GF-D8 (cell line): ENCODE data around the gene KLF3.
A peak's percentile ranks its signal among the peaks of the same experiment; 100 is the strongest.

Experiments used
- DNase-seq: peaks from one replicate; lab custom pipeline; 2025; lab: John Stamatoyannopoulos, UW

KLF3 gene

DNA sequence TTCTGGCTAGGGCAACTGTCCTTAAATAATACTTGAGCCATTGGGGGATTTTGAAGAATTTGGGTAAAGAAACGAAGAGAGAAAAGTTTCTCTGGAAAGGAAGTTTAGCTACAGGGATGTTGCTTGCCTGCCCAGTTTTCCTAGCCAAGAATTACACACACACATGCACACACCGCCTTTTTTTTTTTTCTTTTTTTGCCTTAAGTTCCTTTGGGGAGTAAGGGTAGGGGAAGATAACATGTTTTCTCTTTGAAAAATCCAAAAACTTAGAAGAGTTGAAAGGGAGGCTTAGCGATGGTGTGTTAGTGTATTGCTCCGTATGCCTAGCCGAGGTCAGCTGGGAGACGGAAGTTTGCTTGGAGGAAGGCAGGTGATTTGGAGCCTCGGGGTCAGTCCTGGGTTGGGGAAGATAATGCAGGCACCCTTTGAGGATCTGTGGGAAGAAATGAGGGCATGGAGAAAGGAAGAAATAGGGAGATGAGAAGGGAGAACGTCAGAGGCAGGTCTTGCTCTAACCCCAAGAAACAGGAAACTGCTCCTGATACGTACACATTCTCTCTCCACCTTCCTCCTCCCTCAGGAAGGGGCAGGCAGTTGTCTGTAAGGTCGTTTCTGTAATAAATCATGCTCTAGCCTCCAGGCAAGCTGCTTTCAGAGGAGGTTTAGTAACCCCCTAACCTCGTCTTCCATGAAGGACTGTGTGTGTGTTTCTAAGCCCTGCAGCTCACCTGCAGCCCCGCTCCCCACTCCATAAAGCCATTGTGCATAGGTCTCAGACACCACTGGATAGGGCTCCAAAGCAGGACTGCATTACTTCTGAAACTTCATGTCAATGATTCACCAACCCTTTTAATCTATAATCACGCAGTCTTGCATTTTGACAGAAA lies 10.5 kb downstream of the KLF3 start:
- DNase-seq, result no peak

DNA sequence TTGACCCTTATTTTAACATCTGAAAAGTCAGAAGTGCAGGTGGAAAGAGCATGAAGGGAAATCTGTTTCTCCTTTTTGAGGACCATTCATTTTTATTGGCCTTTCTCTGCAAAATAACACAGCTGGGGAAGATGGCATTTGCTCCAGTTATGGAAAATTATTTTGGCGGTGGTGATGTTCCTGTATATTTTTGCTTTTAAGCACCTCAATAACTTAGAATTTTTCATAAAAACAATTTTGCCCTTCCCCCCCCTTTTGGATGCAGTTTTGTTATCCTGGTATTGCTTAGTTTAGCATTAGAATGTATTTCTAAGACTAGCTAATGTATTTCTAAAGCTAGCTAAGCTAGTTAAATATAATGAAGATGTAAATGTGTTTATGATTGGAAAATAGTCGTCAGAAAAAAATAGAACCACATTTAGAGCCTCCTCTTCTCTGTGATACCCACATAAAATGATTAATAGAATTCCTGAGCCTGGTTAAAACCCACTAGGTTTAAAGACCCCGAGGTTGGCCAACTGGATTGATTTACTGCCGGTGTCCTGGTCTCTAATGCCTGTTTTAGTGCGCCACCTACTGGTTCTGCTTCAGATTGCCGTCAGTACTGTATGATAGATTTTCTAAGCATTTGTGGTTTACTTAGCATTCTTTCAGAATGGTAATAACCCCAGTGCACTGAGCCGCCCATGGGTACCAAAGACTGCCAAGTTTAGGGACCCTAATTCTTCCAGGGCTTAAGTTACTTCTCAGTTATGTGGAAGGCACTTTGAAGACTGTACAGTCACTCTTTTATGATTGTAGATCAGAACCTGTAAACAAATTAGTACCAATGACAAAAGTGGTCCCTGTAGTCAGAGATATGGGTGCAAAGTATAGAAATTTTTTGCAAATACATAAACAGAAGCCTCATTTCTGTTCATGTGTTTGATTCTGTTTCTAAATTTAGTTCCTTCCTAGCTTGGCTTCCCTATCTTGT lies 11.4 kb downstream of the KLF3 start:
- peak; percentile 34 for DNase-seq

DNA sequence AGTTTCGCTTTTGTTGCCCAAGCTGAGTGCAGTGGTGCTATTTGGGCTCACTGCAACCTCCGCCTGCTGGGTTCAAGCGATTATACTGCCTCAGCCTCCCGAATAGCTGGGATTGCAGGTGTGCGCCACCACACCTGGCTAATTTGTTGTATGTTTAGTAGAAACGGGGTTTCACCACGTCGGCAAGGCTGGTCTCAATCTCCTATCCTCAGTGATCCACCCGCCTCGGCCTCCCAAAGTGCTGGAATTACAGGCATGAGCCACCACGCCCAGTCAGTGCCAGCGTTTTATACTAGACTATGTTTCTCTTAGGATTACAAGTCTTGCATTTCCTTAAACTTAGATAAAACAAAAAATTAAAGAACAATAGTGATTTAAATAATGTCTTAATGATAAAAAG lies 13.0 kb downstream of the KLF3 start:
- no peak for DNase-seq

DNA sequence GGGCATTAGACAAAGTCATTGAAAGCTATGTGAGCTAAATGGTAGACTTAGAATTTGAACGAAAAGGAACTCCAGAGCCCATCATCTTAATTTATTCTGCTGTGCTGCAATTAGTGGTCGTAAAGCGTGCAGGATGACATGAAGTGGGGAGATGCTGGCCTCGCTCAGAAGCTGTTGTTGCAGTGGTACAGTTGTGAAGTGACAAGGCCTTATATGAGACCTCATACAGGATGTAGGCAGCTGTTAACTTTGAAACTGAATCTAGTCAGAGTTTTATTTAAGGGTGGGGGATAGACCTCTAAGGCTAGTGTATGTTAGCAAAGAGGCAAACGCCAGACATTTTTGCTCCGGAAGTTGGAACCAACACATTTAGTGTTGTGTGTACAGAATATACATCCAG lies 13.4 kb downstream of the KLF3 start:
- no peak for DNase-seq

DNA sequence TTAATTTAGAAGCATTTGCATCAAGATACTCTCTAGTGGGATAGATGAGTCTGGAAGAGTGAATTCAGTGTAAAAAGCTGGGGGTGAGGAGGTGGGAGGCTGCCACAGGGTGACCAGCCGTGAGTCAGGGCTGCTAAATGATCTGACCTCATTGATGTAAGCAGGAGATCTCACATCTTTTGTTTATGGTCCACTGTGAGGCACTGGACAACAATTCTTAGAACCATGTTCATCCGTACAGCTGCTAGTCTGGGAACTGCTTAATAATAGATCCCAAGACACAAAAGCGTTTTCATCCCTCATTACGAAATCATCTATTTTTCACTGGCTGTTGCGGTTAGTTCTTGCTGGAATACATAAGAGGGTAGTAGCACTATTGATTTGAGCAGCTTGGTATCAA lies 14.1 kb downstream of the KLF3 start:
- DNase-seq, result no peak

DNA sequence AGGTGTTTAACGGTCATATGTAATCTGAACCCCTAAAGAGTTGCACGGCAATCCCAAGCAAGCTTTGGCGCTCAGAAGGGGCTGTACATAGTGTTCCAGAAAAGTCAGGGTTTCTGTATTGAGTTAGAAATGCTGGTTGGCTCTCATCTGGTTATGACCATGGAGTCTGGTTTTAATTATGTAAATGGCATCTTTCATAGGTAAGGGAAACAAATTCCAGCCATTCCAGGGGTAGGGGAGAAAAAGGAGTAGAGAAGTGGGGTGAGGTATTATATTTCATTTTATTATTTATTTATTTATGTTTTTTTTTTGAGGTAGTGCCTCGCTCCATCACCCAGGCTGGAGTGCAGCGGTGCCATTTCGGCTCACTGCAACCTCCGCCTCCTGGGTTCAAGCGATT lies 15.9 kb downstream of the KLF3 start:
- no peak for DNase-seq

DNA sequence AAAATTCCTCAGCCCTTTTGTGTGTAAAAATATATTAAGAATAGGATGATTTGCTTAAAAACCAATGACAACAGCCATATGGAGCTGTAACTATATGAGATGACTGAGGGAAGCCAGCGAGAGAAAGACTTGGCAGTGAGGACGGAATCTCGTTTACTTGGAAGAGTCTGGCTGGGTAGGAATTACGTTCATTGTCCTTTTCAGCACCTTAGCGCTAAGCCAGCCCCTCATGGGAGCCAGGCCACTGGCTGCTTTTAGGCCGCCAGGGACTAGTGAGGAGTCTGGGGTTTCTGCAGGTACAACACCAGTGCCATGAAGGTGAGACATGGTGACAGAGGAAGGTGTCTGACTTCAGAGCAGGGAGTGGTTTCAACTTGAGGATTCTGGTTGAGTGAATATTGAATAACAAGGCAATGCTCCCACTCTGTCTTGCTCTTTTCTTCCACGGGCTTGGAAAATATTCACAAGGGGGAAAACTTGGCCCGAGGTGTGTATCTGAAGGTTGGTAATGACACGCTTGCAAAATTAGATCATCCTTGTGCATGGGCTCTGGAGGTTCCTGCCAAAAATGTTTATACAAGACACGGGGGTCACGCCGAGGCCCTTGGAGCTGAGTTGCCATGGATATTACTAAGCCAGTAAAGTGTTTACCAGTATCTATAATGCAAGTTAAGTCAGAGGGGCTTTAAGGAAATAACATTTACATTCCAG lies 17.4 kb downstream of the KLF3 start:
- no peak for DNase-seq

DNA sequence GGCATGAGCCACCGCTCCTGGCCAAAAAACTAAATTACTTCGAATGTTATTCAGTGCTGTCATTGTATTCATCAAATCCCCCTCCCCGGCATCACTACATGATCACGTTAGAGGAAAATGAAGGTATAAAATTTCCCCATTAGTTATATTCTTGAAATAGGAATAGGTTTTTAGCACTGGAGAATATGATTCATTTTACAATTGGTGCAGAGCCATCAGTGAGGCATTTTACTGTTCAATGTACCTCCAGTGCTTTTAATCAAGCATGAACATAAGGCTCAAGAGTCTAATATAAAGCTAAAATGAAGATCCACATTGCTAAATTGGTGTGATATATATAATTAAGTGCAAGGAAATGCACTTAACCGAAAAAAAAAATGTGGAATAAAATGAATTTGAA lies 18.3 kb downstream of the KLF3 start:
- DNase-seq, result no peak

DNA sequence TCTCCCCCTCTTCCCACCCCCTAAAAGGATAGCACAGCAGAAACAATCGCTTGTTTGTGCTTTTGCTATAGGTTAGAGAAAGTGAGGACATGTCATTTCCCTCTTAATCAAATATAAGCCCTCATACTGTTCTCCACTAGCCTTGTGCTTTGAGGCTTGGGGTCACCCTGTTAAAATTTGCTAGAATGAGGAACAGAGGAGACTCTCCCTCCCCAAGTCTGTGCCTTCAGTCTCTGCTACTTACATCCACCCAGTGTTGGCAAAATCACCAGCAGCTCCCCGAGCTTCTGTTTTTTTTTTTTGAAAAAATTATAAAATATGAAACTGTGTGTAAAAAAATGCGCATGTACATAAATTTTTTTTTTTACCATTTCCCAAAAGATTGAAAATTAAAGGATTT lies 19.3 kb downstream of the KLF3 start:
- no peak for DNase-seq

DNA sequence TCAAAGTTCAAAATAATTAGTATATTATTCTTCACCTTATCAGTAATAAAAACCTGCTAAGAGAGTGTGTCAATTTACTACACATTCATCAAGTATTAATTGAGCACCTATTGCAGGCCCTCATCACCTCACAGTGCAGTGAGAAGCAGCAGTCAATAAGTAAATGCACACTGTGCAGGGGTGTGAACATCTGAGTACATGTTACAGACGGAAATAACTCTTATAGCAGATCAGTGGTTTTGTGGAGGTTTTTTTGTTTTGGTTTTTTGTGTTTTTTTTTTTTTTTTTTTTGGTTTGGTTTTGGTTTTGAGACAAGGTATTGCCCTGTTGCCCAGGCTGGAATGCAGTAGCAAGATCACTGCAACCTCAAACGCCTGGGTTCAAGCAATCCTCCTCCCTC lies 20.3 kb downstream of the KLF3 start:
- DNase-seq, result no peak

DNA sequence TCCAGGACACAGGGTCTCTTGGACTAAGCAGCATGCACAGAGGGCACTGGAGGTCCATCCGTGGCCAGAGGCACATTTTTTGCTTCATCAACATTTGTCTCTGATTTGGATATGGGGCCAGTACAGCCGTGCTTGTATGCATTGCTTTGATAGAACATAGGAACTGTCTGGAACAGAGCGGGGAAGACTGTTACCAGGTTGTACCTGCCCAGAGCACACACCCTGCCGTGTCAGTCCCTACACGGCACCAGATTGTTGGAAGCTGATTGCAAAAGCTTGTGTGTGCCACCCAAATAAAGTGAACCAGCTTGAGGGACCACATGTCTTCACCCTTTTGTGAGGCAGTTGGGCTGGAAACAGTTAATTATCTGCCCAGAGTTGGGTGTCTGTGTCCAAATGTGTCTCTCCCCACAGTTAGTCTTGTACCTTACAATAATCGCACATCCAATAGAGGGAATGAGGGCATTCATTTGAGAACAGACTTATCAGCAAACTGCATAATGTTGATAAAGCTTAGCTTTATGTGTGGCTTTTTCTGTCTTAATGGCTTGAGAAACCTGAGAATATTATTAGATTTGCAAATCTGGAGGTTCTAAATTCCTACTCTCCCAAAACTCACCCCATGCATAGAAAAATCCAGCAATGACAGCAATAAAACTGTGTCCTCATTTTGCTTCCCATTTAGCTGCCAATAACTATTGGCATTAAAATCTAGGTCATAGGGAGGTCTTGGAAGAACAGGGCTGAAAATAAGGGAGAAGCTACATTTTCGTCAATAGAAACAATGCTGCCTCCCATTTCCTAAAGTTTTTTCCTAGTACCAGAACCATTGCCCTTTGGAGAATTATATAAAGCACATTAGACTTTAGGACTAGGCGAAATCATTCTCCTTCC lies 21.2 kb downstream of the KLF3 start:
- DNase-seq, result no peak

DNA sequence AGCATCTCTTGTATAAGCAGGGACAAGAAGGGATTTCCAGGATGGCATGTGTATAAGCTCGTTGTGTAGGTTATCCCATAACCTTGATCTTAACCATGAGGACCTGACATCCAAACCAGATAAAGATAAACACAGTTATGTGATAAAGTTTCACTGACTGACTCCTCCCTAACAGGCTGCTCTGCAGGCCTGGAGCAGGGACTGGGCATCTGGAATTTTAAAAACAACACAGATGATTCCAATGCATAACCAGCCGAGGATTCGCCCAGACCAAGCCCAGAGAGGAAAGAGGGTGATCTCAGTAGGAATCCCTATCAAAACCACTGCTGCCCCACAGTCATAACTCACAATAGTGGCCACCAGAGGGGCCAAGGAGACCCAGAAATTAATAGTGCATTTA lies 22.7 kb downstream of the KLF3 start:
- DNase-seq, result no peak

DNA sequence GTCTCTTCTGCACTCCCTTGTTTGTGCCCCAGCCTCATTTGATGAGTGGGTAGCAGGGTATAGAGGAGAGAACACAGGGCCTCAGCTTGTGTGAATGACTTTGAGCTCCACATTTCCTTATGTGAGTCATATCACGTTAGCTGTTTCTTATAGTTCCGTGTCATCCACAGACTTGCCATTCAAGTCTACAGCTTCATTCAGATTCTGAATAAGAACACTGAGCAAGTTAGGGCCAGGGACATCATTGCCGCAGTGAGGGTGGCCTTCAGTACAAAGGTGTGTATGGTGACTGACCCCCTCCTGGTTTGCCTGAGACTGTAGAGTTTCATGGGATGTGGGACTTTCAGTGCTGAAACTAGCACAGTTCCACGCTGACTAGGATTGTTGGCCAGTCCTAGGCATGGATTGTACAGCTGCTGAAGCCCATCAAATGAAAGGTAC lies 23.6 kb downstream of the KLF3 start:
- DNase-seq, result no peak

DNA sequence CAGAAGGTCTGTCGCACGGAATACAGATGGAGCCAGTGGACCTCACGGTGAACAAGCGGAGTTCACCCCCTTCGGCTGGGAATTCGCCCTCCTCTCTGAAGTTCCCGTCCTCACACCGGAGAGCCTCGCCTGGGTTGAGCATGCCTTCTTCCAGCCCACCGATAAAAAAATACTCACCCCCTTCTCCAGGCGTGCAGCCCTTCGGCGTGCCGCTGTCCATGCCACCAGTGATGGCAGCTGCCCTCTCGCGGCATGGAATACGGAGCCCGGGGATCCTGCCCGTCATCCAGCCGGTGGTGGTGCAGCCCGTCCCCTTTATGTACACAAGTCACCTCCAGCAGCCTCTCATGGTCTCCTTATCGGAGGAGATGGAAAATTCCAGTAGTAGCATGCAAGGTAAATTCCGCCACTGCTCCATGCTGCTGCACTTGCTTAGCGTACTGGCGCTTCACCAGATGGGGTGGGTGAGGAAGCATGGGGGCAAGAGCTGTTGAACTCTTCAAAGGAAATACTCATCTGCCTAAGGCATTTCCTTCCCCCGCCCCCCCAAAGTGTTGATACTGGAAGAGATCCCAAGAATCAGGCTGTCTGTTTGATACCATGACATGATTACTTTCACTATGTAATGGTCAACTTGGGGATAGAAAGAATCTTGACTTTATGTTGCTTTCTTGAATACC lies 24.8 kb downstream of the KLF3 start:
- DNase-seq, result no peak

DNA sequence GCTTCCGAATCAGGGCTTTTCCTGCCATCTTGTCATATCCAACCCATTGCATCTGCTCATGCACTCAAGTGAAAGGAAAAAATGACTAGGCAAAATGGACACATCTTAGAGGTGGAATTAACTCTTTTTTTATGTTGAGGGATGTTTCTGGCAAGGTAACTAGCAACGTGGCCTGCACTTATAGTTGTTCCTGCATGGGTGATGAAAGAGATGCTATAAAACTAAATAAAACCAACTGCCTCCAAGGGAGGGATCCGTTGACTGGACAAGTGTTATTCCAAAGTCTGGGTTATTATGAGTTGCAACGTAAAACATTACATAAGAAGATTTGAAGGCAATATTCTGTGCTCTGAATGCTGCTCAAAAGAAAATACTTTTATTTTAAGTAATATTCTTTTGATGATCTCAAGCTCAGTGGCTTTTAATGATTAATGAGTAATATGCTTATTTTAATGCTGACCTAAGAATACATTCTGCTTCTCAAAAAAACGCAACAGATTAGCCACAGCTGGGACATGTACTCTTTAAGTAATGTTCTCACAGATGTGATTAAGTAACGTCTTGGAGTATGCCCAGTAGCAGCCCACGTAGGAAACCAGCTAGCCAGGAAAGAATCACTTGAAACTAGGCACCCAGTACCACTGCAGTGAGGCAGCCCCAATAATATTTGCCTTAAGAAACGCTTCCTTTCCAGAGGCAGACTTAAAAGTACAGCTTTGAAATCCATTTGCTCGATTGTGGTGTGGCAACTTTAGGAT lies 27.4 kb downstream of the KLF3 start:
- no peak for DNase-seq

DNA sequence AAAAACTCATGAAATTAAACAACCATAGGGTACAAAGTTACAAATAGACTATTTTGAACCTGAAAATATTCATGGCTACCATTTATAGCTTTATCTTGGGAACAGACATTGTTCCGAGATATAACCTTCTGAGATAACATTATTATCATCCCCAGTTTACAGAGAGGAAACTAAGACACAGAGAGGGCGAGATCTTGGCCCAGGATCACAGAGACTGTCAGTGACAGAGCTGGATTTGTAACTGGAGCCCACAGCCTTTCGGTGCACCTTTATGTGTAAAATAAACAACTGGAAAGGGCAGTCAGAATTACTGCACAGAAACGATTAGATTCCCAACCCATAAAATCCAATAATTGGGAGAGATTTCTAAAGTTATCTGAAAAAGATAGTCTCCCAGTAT lies 28.4 kb downstream of the KLF3 start:
- no peak for DNase-seq

DNA sequence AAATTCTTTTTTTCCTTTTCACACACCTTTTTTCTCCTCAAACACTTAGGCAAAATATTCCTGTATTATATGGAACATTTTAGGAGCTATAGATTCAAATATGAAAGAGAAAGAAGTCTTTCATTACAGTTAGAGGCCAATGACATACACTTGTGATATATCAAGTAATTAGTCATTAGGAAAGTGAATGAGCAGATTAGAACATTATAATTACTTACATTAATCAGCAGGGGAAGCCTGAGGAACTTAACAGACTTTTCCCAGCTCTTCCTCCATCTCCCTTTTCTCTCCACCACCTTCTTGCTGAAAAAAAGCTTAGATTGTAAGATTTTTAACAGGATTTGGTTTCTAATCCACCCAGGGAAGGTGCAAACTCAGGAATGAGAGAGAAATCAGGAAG lies 29.6 kb downstream of the KLF3 start:
- DNase-seq, result no peak

DNA sequence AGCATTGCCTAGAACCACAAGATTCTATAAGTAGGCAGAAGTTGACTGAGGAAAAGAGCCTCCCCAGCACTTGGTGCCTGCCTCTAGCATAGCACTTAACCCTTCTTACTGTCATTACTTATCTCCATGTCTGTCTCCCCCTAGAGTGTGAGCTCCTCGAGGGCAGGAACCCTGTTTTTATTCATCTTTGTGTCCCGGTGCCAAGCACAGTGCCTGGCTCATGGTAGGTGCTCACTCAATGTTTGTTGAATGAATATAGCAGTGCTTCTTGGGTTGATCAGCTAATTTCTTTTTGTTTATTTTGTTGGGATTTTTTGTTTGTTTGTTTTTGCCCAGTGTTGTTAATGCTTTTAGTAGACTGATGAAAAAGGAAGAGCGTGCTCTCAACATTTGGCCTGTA lies 30.3 kb downstream of the KLF3 start:
- DNase-seq, result no peak

DNA sequence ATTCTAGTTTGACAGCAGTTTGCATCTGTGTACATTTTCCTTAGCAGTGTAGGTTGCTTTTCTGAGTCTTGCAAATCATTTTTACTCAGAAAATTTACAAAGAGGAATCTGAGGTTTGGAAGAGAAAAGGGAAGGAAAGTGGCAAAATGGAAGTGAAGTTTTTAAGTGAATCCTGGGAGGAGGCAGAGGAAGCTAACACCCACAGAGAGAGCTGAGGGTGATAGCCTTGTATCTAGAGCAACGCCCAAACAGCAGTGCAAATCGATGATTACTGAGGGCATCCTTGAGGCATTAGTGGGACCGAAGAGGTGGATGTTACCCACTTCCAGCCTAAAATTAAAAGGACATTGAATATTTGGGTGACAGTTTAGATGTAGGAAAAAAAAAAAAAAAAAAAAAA lies 31.8 kb downstream of the KLF3 start:
- DNase-seq, result no peak

DNA sequence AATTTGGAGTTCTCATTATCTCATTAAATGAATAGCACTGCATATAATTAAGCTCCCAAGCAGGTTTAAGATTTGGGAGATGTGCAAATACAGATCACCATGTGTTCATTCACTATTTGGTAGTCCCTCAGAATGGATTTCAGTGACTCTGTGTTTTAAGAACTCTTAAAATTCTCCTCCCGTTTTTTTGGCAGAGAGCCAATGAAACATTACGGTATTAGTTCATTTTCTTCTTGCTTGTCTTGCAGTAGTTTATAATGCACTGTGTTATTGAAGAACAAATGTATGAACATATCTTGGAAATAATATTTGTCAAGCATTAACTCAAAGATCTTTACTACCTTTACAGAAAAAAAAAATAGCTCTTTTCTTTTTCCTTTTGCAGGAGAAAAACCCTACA lies 32.7 kb downstream of the KLF3 start:
- DNase-seq, result no peak
